Glutamatergic neuron (in vitro differentiated cells): ENCODE data around the gene ZBTB5. TPM values are rescaled to one million over a fixed set of nuclear protein-coding genes. Genes with fewer than 3 reads are reported as not detected.

Experiments used
- DNase-seq: peaks from one replicate; pipeline ENCODE4 v3.0.0; 2022
- H3K27ac Mint-ChIP-seq: one replicate; pipeline ENCODE4 v1.8.0; 2020; ENCODE audit warnings: mild to moderate bottlenecking, mixed read lengths, inconsistent platforms; ENCODE audit not compliant: unreplicated experiment
- H3K27me3 Mint-ChIP-seq: one replicate; pipeline ENCODE4 v1.8.0; 2020; ENCODE audit warnings: mild to moderate bottlenecking, moderate library complexity, mixed read lengths, inconsistent platforms; ENCODE audit not compliant: unreplicated experiment
- H3K36me3 Mint-ChIP-seq: one replicate; pipeline ENCODE4 v1.8.0; 2020; ENCODE audit warnings: mild to moderate bottlenecking, mixed read lengths, inconsistent platforms; ENCODE audit not compliant: unreplicated experiment
- H3K4me1 Mint-ChIP-seq: one replicate; pipeline ENCODE4 v1.8.0; 2020; ENCODE audit warnings: mild to moderate bottlenecking, low read depth, mixed read lengths, inconsistent platforms; ENCODE audit not compliant: unreplicated experiment
- H3K4me3 Mint-ChIP-seq: one replicate; pipeline ENCODE4 v1.8.0; 2020; ENCODE audit warnings: mild to moderate bottlenecking, mixed read lengths, inconsistent platforms; ENCODE audit not compliant: unreplicated experiment
- H3K9me3 Mint-ChIP-seq: one replicate; pipeline ENCODE4 v1.8.0; 2020; ENCODE audit warnings: mild to moderate bottlenecking, moderate library complexity, mixed read lengths, inconsistent platforms; ENCODE audit not compliant: unreplicated experiment
- CTCF ChIP-seq: fragments of 200-600 bp; sonication (generic); IDR thresholded peaks from one replicate; pipeline ENCODE4 v1.5.0; 2021; ENCODE audit not compliant: partially characterized antibody, unreplicated experiment
- total RNA-seq: library from RNA; stranded (reverse); fragmentation: NEBNext Ultra II Directional; extraction: Animal tissue kit (Norgen Biotek cat#: 25700); gene quantifications from one replicate; pipeline ENCODE4 v1.2.1, GENCODE V29; 2021; ENCODE audit not compliant: unreplicated experiment

The ZBTB5 gene
- total RNA-seq, 1 donor from 2014 or later, result 14.3 TPM

- Mint-ChIP-seq H3K4me1 (peaks cover 3% of the 10 kb centered on the region), H3K27ac (no peak overlapping the region), H3K4me3 (no peak overlapping the region), H3K27me3 (peaks cover 2% of the 10 kb centered on the region), H3K36me3 (no peaks in the 10 kb centered on the region), H3K9me3 (peaks cover 4% of the 10 kb centered on the region)
- no peak for TF ChIP-seq CTCF
- DNase-seq, result no peak
Observed at GRCh38 chr9:37433867-37434371, 31.3 kb downstream of the ZBTB5 start.

GRCh38 chr9:37432020-37432419 lies 33.2 kb downstream of the ZBTB5 start:
- H3K27ac Mint-ChIP-seq, result no peak overlapping the region
- peaks cover 2% of the 10 kb centered on the region for H3K27me3 Mint-ChIP-seq
- DNase-seq, result no peak
- peaks cover 3% of the 10 kb centered on the region for H3K9me3 Mint-ChIP-seq
- H3K4me1 Mint-ChIP-seq, result peaks cover 3% of the 10 kb centered on the region
- H3K36me3 Mint-ChIP-seq, result no peaks in the 10 kb centered on the region
- H3K4me3 Mint-ChIP-seq, result no peak overlapping the region
- no peak for TF ChIP-seq CTCF

DNA sequence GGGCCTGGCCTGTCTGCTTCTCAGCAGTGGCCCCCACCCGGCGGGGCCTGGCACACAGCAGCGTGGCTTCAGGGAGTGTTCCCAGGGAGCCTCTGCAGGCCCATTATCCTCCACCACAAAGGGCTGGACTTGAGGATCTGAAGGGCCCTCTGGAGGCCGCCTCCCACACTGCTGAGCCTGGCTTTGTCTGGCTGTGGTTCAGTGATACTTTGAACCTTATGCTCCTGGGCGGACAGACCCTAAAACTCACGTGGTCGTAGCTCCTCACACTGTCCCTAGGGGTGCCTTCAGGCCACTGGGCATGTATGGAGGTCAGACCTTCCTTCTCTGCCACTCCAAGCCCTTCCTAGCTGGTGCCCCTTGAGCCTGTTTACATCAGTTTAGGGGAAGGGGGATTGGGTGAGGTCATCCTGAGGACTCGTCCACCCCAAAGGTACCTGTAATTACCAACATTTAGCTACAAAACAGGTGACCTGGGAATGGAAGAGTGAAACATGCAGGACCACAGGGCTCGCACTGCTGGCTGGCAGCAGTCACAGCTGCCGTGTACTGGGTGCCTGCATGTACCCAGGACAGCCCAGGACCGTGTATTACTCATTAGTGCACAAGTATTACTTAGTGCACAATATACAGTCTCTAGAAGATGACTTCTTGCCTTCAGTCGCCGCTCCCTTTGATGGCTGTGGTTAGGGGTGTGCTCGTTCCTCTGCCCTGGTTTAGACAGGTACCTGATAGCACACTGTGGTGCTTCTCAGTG lies 34.2 kb downstream of the ZBTB5 start:
- DNase-seq, result no peak
- Mint-ChIP-seq H3K27ac (peak overlapping the region; percentile 35), H3K4me1 (peaks cover 3% of the 10 kb centered on the region), H3K36me3 (peaks cover 3% of the 10 kb centered on the region), H3K4me3 (peak overlapping the region; percentile 38), H3K27me3 (peaks cover 2% of the 10 kb centered on the region), H3K9me3 (peaks cover 3% of the 10 kb centered on the region)
- TF ChIP-seq CTCF, result no peak

GRCh38 chr9:37429441-37430285 lies 35.6 kb downstream of the ZBTB5 start:
- Mint-ChIP-seq H3K36me3 (peaks cover 3% of the 10 kb centered on the region), H3K4me1 (peaks cover 5% of the 10 kb centered on the region), H3K4me3 (no peak overlapping the region)

More at GRCh38 chr9:37429441-37430285, 35.6 kb downstream of the ZBTB5 start:
- Mint-ChIP-seq H3K27me3 (peaks cover under 1% of the 10 kb centered on the region), H3K27ac (no peak overlapping the region), H3K9me3 (peaks cover 3% of the 10 kb centered on the region)
- DNase-seq, result no peak
- no peak for TF ChIP-seq CTCF
